ENCODE data around the gene COX6B2.
A peak's percentile ranks its signal among the peaks of the same experiment; 100 is the strongest.

The COX6B2 gene

GRCh38 chr19:55306712-55307111 is 47.8 kb downstream of the COX6B2 start:
- DNase-seq (ENCODE audit: low read depth), result no peak
- no peak overlapping the region for H3K4me3 ChIP-seq (replicated peaks; ENCODE audit: low read depth, low read length)
- TF ChIP-seq, protein P1, sequence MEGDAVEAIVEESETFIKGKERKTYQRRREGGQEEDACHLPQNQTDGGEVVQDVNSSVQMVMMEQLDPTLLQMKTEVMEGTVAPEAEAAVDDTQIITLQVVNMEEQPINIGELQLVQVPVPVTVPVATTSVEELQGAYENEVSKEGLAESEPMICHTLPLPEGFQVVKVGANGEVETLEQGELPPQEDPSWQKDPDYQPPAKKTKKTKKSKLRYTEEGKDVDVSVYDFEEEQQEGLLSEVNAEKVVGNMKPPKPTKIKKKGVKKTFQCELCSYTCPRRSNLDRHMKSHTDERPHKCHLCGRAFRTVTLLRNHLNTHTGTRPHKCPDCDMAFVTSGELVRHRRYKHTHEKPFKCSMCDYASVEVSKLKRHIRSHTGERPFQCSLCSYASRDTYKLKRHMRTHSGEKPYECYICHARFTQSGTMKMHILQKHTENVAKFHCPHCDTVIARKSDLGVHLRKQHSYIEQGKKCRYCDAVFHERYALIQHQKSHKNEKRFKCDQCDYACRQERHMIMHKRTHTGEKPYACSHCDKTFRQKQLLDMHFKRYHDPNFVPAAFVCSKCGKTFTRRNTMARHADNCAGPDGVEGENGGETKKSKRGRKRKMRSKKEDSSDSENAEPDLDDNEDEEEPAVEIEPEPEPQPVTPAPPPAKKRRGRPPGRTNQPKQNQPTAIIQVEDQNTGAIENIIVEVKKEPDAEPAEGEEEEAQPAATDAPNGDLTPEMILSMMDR (IDR thresholded peaks at IDR 0.05; ENCODE audit: low read length, missing control alignments), result no peak

DNA sequence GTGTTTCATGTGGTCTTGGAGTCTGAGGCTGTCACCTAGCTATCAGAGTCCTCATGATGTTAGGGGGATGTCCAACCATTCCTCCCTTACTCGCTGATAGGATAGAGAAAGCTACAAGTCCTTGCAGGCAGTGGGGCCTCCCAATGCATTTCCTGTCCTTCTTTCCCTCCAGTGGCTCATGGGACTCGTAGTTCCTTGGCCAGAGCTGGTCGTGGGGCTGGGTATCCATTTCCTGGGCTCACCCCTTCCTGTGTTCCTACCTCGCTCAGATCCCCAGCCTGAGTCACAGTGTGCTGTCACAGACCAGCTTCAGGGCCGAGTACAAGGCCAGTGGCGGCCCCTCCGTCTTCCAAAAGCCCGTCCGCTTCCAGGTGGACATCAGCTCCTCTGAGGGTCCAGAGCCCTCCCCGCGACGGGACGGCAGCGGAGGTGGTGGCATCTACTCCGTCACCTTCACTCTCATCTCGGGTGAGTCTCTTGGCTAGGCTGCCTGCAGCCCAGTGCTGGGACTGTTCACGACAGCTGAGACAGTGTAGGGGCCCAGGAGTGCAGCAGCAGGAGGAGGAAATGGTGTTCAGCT is 48.4 kb downstream of the COX6B2 start:
- no peak overlapping the region for H3K4me3 ChIP-seq (replicated peaks; ENCODE audit: low read depth, low read length)
- no peak for DNase-seq (ENCODE audit: low read depth)
- TF ChIP-seq, protein P1 (IDR thresholded peaks at IDR 0.05; ENCODE audit: low read length, missing control alignments), result no peak

DNA sequence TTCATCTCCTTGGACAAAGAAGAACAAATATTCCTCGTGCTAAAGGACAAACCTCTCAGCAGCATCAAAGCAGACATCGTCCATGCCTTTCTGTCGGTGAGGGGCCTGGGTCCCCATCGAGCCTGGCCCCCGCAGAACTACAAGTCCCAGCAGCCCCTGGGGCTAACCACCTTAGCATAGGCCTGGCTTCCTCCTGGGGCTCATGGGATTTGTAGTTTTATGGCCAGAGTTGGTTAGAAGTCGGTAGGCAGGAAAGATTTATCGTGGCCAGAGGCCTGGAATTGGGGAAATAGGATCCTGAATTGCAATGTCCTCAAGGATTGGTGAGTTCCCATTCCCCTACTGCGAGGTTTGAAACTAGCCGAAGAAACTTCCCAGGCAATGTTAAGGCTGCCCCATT is 49.0 kb downstream of the COX6B2 start:
- H3K4me3 ChIP-seq (replicated peaks; ENCODE audit: low read depth, low read length), result no peak overlapping the region
- DNase-seq (ENCODE audit: low read depth), result peak; percentile 31
- TF ChIP-seq, protein P1 (IDR thresholded peaks at IDR 0.05; ENCODE audit: low read length, missing control alignments), result no peak

DNA sequence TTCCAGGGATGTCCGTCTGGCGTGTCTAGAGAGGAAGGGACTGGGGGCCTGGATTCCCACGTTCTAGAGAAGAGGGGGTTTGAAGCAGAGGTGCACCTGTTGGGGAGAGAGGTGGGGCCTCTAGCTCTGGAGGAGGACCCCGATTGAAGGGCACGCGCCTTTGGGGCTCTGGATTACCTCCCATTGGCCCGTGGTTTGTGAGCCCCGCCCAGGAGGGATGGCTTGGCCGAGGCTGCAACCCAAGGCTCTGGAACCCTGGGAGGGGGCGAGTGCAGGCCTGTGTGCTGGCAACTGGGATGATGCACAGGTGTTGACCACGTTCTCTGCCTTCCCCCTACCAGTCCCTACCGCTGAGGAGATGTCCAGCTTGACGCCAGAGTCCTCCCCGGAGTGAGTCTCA is 49.5 kb downstream of the COX6B2 start:
- no peak overlapping the region for H3K4me3 ChIP-seq (replicated peaks; ENCODE audit: low read depth, low read length)
- no peak for DNase-seq (ENCODE audit: low read depth)
- TF ChIP-seq, protein P1 (IDR thresholded peaks at IDR 0.05; ENCODE audit: low read length, missing control alignments), result no peak

GRCh38 chr19:55304279-55304978 is 50.1 kb downstream of the COX6B2 start:
- no peak for DNase-seq (ENCODE audit: low read depth)
- H3K4me3 ChIP-seq (replicated peaks; ENCODE audit: low read depth, low read length), result no peak overlapping the region
- TF ChIP-seq, protein P1 (IDR thresholded peaks at IDR 0.05; ENCODE audit: low read length, missing control alignments), result no peak

DNA sequence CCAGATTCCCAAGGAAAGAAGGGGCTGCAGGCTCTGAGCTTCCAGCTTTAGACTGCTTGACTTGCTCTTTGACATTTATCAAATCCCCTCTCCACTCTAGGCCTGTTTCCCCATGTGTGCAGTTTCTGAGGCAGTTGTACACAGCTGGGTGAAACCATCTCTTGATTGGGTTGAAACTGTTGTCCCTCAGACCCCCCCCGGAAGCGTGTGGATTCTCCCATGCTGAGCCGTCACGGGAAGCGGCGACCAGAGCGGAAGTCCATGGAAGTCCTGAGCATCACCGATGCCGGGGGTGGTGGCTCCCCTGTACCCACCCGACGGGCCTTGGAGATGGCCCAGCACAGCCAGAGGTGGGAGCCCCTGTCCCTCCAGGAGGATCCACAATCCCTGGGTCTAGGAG is 51.0 kb downstream of the COX6B2 start:
- no peak for DNase-seq (ENCODE audit: low read depth)
- TF ChIP-seq, protein P1 (IDR thresholded peaks at IDR 0.05; ENCODE audit: low read length, missing control alignments), result no peak

DNA sequence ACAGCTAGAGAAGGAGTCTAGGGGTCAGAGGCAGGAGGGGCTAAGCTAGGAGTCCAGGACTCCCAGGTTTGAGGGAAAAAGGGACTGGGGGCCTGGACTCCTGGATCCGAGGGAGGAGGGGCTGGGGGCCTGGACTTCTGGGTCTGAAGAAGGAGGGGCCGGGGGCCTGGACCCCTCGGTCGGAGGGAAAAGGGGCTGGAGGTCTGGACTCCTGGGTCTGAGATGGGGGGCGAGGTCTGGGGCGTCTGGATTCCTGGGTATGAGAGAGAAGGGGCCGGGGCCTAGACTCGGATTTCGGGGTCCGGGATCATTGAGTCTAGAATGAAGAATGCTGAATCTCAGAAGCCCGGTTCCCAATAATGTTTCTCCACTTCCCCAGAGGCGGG is 52.2 kb downstream of the COX6B2 start:
- no peak for DNase-seq (ENCODE audit: low read depth)
- no peak overlapping the region for H3K4me3 ChIP-seq (replicated peaks; ENCODE audit: low read depth, low read length)
- TF ChIP-seq, protein P1 (IDR thresholded peaks at IDR 0.05; ENCODE audit: low read length, missing control alignments), result no peak

More for the DNA sequence above, 51.0 kb downstream of the COX6B2 start:
- H3K4me3 ChIP-seq (replicated peaks; ENCODE audit: low read depth, low read length), result no peak overlapping the region

Data from fibroblast of pulmonary artery (primary cell).